ES-I3 (cell line): Measurements from ENCODE around the gene GABRB3.
"Not testable (repeated sequence)": the region's sequence is repeated elsewhere in the genome, so short reads cannot be mapped to it uniquely, and the experiment has no call there.

Source experiments
- H3K36me3 ChIP-seq: 2 replicates; pipeline ENCODE4 v1.6.1; 2013; ENCODE audit warnings: mild to moderate bottlenecking, low read length, control low read depth, moderate library complexity; ENCODE audit not compliant: insufficient read depth
- H3K4me1 ChIP-seq: 2 replicates; pipeline ENCODE4 v1.6.1; 2013; ENCODE audit warnings: mild to moderate bottlenecking, control low read depth, low read length; ENCODE audit not compliant: insufficient read depth
- H3K9ac ChIP-seq: 2 replicates; pipeline ENCODE4 v1.6.1; 2013; ENCODE audit warnings: low read depth, mild to moderate bottlenecking, low read length, moderate library complexity
- H3K9me3 ChIP-seq: 2 replicates; pipeline ENCODE4 v1.6.1; 2013; ENCODE audit warnings: mild to moderate bottlenecking, low read length, moderate library complexity; ENCODE audit not compliant: control insufficient read depth, insufficient read depth

GABRB3 gene

DNA sequence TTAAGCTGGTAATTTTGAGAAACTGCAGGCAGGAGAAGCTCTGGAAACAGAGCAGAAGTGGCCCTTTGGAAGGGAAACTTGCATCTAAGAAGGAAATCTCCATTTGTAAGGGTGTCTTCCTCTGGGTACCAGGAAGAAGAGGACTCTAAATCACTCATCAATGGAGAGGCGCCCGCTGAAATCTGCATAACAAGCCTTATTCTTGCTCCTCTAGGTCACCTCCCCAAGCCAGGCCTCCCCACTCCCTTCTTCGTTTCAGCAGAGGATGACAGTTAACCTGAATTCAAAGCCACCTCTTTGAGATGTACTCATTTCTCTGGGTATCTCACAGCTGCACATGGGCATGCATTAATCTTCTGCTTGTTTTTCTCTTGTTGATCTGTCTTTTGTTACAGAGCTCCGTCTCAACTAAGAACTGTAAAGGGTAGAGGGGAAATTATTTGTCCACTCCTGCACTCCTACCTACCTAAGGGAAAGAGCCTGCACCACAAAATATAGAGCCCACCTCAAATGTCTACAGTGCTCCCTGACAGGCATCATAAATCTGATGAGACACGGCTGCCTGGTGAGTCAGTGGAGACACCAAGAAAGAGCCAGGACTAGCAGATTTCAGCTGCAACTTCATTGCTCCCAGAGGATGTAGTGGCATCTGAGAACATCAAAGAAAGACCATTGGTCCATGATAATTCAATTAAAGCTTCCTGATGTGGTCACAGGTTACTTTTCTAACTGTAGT lies 51.5 kb downstream of the GABRB3 start:
- Histone ChIP-seq H3K9ac (0 out of 2 replicates have a peak overlapping the region, but pooled peaks have one; percentile 0), H3K4me1 (peaks cover 62% of the 10 kb centered on the region), H3K36me3 (no peaks in the 10 kb centered on the region; the same call in 1 of the 2 replicates), H3K9me3 (no peaks in the 10 kb centered on the region)

DNA sequence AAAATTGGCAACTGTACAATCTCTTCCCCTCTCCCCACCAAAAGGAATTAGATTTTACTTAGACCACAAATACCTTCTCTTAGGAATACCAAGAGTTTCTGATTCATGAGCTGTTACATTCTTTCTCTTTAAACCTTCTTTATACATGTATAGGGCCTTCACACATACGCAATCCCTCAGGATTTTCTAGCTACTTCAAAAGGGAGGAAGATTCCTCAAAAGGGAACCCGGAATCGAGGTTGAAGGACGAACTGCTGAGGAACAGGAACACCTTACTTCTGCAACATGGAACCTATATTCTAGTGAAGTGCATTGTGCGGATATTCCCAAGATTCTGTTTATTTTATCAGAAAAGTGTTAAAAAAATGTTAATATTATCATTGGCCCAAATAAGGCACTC lies 52.3 kb downstream of the GABRB3 start:
- peaks cover 62% of the 10 kb centered on the region for H3K4me1 ChIP-seq
- H3K9ac ChIP-seq, result peak overlapping the region; percentile 42; the same call in 1 of the 2 replicates
- no peaks in the 10 kb centered on the region; the same call in 1 of the 2 replicates for H3K36me3 ChIP-seq
- no peaks in the 10 kb centered on the region for H3K9me3 ChIP-seq

DNA sequence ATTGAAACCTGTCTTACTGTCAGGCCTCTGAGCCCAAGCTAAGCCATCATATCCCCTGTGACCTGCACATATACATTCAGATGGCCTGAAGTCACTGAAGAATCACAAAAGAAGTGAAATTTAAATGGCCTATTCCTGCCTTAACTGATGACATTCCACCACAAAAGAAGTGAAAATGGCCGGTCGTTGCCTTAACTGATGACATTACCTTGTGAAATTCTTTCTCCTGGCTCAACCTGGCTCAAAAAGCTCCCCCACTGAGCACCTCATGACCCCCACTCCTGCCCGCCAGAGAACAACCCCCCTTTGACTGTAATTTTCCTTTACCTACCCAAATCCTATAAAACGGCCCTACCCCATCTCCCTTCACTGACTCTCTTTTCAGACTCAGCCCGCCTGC lies 53.0 kb downstream of the GABRB3 start:
- peaks cover 62% of the 10 kb centered on the region for H3K4me1 ChIP-seq
- H3K9me3 ChIP-seq, result not testable (repeated sequence)

DNA sequence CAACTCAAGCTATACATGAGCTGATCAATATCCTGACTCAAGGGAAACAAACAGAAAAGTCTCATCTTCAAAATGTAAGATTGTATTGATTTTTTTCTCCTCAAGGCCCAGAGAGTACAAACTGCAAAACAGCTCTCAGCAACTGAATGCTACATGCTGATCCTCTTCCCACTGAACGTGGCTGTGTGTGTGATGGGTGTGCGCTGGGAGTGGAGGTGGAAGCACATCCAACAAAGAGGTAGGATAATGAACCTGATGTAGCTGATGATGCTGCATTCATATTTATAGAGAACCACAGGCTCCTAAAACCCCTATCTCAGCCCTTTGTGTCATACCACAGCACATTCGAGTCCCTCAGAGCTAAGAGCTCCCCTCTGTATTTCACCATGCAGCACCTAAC lies 56.8 kb downstream of the GABRB3 start:
- H3K4me1 ChIP-seq, result peaks cover 46% of the 10 kb centered on the region
- H3K36me3 ChIP-seq, result no peaks in the 10 kb centered on the region; the same call in 1 of the 2 replicates
- no peaks in the 10 kb centered on the region for H3K9me3 ChIP-seq
- no peak overlapping the region for H3K9ac ChIP-seq

More for the DNA sequence above, 53.0 kb downstream of the GABRB3 start:
- 0 out of 2 replicates have a peak overlapping the region, but pooled peaks have one; percentile 42 for H3K9ac ChIP-seq
- not testable (repeated sequence) for H3K36me3 ChIP-seq

DNA sequence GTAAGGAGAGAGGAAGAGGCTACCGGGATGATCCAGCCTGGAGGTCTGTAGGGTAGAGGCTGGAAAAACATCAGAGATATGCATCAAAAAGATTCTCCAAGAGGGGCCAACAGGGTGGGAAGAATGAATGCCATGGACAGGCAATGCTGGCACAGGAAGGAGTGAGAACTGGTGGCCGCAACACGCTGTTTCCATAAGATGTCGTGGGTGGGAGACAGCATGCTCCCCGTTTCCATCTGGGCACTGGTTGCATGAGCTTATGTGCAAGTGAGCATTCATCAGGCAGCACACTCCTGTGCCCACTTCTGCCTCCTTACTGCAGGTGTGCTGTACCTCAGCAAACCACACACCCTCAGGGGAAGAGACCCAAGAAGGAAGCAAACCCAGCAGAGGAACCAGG lies 59.4 kb downstream of the GABRB3 start:
- Histone ChIP-seq H3K4me1 (peaks cover 29% of the 10 kb centered on the region), H3K36me3 (no peaks in the 10 kb centered on the region; the same call in 1 of the 2 replicates), H3K9me3 (no peaks in the 10 kb centered on the region), H3K9ac (no peak overlapping the region)

DNA sequence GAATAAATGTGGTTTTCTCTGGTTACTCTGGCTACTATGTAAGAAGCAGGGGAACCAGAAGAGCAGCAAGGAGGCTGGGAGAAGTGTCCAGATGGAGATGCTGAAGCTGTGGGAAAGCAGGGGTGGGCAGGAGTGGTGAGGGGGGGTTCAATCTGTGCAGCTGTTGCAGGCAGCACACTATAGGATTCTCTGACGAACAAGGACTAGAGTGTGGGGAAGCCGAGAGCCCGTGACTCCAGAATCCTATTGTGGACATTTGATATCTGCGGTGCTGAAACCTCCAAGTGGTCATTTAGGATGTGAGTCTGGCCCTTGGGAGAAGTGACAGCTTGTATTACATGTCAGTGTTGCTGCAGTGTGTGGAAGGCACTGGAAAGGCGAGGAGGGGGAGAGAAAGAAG lies 60.5 kb downstream of the GABRB3 start:
- H3K4me1 ChIP-seq, result peaks cover 25% of the 10 kb centered on the region
- H3K9me3 ChIP-seq, result no peaks in the 10 kb centered on the region
- H3K36me3 ChIP-seq, result no peaks in the 10 kb centered on the region
- no peak overlapping the region for H3K9ac ChIP-seq

DNA sequence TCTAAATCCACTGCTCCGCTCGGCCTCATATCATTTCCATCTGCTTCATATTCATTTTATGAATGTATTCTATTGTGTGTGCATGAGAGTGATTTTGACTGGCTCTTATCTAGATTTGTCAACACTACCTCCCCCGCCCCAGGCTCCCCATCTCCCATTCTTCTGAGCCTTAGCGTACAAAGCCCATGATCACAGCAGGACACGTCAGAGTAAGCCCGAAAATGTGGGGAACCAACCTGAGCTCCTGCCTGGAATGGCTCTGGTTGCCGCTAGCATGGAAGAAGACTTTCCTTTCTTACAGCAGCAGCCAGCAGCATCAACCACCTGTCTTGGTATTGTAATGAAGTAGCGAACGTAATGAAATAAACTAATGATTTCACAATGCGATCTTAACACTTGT lies 61.4 kb downstream of the GABRB3 start:
- Histone ChIP-seq H3K9me3 (no peaks in the 10 kb centered on the region), H3K36me3 (no peaks in the 10 kb centered on the region), H3K9ac (no peak overlapping the region), H3K4me1 (peaks cover 32% of the 10 kb centered on the region)

DNA sequence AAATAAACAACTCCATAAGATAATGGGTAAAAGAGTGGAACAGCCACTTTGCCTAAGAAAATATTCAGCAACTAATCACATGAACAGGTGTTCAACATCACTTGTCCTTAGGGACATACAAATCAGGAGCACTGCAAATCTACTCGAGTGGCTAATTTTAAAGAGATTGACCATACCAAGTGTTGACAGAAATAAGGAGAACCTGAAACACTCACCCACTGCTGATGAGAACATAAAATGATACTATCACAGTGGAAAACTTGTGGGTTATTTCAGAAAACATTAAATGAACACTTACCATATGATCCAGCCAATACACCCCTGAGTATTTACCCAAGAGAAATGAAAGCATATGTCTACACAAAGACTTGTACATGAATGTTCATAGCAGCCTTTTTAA lies 70.5 kb downstream of the GABRB3 start:
- Histone ChIP-seq H3K4me1 (peaks cover 24% of the 10 kb centered on the region), H3K36me3 (peaks cover 2% of the 10 kb centered on the region; the same call in 1 of the 2 replicates), H3K9ac (no peak overlapping the region), H3K9me3 (no peaks in the 10 kb centered on the region)

DNA sequence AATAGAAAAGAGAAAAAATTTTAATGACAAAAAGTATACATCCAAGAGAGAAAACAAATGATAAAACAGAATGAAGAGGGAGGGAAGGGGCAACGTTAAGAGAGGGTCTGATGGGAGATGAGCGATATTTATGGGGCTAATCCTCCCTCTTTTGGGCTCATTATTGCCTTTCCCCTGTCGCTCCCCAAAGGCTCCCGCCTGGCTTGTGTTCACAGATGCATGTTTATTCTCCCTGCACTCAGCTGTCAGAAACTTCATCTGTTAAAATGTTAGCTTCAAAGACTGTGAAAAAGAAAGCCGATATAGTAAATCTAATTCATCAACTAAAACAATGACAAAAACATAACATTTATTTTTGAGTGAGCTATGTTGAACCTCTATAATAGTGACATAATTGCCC lies 74.3 kb downstream of the GABRB3 start:
- Histone ChIP-seq H3K36me3 (no peaks in the 10 kb centered on the region), H3K9me3 (peaks cover 5% of the 10 kb centered on the region; the same call in 1 of the 2 replicates), H3K4me1 (peaks cover 11% of the 10 kb centered on the region), H3K9ac (no peak overlapping the region)

DNA sequence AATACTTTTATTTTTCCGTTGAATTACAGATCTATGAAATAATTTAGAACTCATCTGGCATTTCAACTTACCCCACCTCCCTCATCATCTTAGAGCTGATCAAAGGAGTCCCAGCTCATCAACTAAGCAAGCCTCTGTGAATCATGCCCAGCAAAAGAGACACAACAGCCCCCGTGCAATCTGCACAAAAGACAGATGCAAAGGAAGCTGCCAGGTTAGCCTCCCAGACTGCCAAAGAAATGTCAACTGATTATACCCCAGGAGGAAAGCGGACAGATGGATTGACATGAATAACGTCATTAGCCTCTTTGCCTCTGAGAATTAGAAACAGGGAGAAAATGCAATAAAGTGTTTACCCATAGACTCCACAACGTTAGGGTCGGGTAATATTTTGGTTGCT lies 75.0 kb downstream of the GABRB3 start:
- Histone ChIP-seq H3K9me3 (peaks cover 5% of the 10 kb centered on the region; the same call in 1 of the 2 replicates), H3K36me3 (no peaks in the 10 kb centered on the region), H3K4me1 (peaks cover 15% of the 10 kb centered on the region), H3K9ac (no peak overlapping the region)

DNA sequence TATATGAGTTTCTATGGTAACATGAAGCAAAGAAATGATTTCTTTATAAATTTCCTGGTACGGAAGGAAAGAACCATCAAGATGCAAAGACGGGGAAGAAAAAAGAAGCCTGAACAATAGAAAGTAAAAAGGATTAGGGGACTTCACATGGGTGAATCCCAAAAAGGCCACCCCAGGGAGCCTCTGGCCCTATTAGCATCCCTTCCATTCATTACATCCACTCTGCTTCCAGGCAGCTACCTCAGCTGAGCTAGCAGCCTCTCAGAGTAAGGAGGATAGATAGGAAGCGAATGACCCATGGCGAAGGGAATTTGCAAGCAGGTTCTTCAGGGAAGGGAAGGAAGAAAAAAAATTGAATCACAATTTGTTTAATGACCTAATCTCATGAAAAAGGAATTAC lies 81.6 kb downstream of the GABRB3 start:
- Histone ChIP-seq H3K9me3 (peaks cover 5% of the 10 kb centered on the region; the same call in 1 of the 2 replicates), H3K9ac (no peak overlapping the region), H3K4me1 (peaks cover 47% of the 10 kb centered on the region), H3K36me3 (no peaks in the 10 kb centered on the region)

DNA sequence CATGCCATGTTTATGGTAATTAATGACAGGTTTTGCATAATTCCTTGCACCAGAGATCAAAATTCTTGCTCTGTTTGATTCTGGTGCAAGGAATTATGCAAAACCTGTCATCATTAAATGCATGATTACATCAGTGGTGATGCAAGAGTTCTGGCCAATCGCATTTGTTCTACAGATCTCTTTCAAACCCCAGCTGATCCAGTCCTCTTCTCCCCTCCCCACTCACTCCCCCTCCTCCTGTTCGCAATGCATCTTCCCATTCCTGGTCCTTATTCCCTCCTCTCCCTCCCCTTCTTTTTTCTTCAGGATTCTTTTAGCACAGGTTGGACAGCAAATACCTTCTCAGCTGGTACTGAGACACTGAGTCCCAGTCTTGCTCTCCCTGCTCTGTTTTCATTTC lies 82.1 kb downstream of the GABRB3 start:
- H3K9ac ChIP-seq, result no peak overlapping the region
- H3K4me1 ChIP-seq, result peaks cover 47% of the 10 kb centered on the region
- peaks cover 2% of the 10 kb centered on the region; the same call in 1 of the 2 replicates for H3K9me3 ChIP-seq
- H3K36me3 ChIP-seq, result no peaks in the 10 kb centered on the region

DNA sequence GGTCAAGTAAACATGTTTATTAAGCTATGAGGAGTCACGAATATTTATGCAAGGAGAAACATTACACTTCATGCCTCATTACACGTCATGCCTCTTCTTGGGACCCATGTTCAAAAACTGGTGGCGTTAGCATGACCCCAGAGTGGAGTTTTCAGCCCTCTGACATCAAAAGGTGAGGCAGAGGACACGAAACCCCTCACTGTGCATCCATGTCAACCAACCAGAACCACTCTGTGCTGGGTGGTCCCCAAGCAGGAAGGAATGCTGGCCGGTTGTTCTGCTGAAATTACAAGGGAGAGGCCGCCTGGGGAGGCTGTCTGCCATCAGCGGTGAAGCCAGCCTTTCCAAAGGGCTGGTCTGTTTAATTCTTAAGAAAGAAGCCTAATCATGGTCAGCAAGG lies 83.4 kb downstream of the GABRB3 start:
- Histone ChIP-seq H3K9me3 (no peaks in the 10 kb centered on the region; the same call in 1 of the 2 replicates), H3K9ac (no peak overlapping the region), H3K4me1 (peaks cover 47% of the 10 kb centered on the region), H3K36me3 (no peaks in the 10 kb centered on the region)

DNA sequence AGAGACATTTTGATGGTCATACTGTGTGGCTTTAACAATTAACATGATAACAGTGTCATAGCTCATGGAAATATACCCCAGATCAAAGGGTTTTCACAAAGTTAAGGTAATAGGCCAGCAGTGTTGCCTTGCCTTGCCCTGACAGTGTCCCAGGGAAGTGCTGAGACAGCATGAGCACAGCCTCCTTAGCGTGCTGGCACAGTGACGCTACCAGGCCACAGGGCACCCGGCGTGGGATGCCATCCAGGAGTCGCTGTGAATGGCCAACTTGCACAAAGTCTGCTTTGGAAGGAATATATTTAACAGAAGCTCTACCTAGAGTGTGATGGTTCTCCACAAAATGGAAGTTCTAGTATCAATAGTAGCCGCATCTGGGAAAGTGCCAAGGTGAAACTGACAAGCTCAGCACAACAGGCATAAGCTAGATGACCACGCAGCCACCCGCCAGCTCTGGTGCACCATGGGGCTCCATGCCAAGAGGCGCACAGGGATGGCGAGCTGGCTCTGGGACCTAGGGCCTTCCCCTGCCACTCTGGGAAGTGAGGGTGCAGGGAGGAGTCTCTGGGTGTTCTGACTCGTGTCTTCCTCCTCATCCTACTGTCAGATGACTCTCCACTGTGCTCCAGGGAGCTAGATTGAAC lies 86.2 kb downstream of the GABRB3 start:
- H3K9ac ChIP-seq, result no peak overlapping the region
- H3K4me1 ChIP-seq, result peaks cover 50% of the 10 kb centered on the region
- H3K9me3 ChIP-seq, result no peaks in the 10 kb centered on the region
- no peaks in the 10 kb centered on the region for H3K36me3 ChIP-seq

DNA sequence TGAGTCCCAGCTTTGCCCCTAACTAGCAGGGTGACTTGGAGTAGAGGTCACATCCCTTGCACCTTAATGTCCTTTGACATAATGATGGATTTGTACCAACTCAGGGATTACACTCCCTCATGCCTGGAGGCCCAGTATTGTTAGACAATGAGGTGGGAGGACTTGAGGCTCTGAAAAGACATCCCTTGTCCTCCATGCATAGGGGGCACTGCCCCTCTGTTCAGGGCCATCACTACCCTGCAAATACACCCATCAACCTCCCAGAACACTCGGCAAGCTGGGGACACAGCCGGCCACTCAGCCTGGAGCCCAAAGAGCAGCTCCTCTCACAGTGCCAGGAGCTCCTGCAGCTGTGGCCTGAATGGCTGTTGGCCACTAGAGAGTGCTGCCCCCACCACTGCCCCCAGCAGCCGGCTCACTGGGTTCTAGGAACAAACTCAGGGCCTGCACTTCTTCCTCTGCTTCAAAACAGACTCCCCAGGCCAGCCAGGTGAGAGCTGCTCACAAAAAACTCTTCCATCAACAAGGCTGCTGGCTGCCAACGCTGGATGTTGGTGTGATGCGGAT lies 90.2 kb downstream of the GABRB3 start:
- peaks cover 36% of the 10 kb centered on the region for H3K4me1 ChIP-seq
- no peaks in the 10 kb centered on the region for H3K36me3 ChIP-seq
- no peak overlapping the region for H3K9ac ChIP-seq
- H3K9me3 ChIP-seq, result no peaks in the 10 kb centered on the region
